Neural cell (in vitro differentiated cells): Measurements from ENCODE around the gene CSK. TPM values are rescaled to one million over a fixed set of nuclear protein-coding genes. Genes with fewer than 3 reads are reported as not detected.

ENCODE experiments used
- H2AFZ ChIP-seq: fragments of 200-600, 300-800 bp; sonication (generic), shearing (Covaris generic); 2 replicates; pipeline ENCODE4 v1.6.0; 2014; ENCODE audit warnings: low read depth, mild to moderate bottlenecking, antibody characterized with exemption, low read length, moderate library complexity
- H3F3A ChIP-seq: fragments of 200-600 bp; shearing (Covaris generic); 2 replicates; pipeline ENCODE4 v1.6.1; 2016; ENCODE audit warnings: mild to moderate bottlenecking, moderate library complexity, mixed read lengths, antibody characterized with exemption, low read length; ENCODE audit not compliant: insufficient read depth, poor library complexity, severe bottlenecking
- H3K27ac ChIP-seq: fragments of 200-600, 300-800 bp; sonication (generic), shearing (Covaris generic); 2 replicates; pipeline ENCODE4 v1.5.1; 2014; ENCODE audit warnings: mild to moderate bottlenecking, low read length, moderate library complexity
- H3K27me3 ChIP-seq: fragments of 300-800, 200-600 bp; sonication (generic), shearing (Covaris generic); 2 replicates; pipeline ENCODE4 v1.6.0; 2014; ENCODE audit warnings: mild to moderate bottlenecking, low read depth, low read length, moderate library complexity; ENCODE audit not compliant: insufficient read depth
- H3K36me3 ChIP-seq: fragments of 300-800, 200-600 bp; sonication (generic), shearing (Covaris generic); 2 replicates; pipeline ENCODE4 v1.5.1; 2014; ENCODE audit warnings: mild to moderate bottlenecking, antibody characterized with exemption, low read length, moderate library complexity; ENCODE audit not compliant: insufficient read depth
- H3K4me2 ChIP-seq: fragments of 300-800, 200-600 bp; sonication (generic), shearing (Covaris generic); 2 replicates; pipeline ENCODE4 v1.6.0; 2014; ENCODE audit warnings: mild to moderate bottlenecking, low read length
- H3K4me3 ChIP-seq: fragments of 300-800, 200-600 bp; sonication (generic), shearing (Covaris generic); 2 replicates; pipeline ENCODE4 v1.5.1; 2014; ENCODE audit warnings: mild to moderate bottlenecking, low read length, moderate library complexity
- H3K79me2 ChIP-seq: fragments of 200-600 bp; shearing (Covaris generic); replicated peaks from 2 replicates; pipeline ENCODE4 v1.6.0; 2014; ENCODE audit warnings: mild to moderate bottlenecking, low read length, moderate library complexity; ENCODE audit not compliant: insufficient read depth
- H3K9ac ChIP-seq: fragments of 300-800, 200-600 bp; sonication (generic), shearing (Covaris generic); 2 replicates; pipeline ENCODE4 v1.6.1; 2016; ENCODE audit warnings: mild to moderate bottlenecking, low read length, mixed read lengths
- H3K9me2 ChIP-seq: fragments of 200-600 bp; shearing (Covaris generic); 2 replicates; pipeline ENCODE4 v1.6.1; 2016; ENCODE audit warnings: mild to moderate bottlenecking, low read length, mixed read lengths; ENCODE audit not compliant: insufficient read depth
- H3K9me3 ChIP-seq: fragments of 200-600, 300-800 bp; sonication (generic), shearing (Covaris generic); 2 replicates; pipeline ENCODE4 v1.6.1; 2016; ENCODE audit warnings: mild to moderate bottlenecking, mixed run types, low read length, moderate library complexity, mixed read lengths
- H4K20me1 ChIP-seq: fragments of 200-600 bp; shearing (Covaris generic); 2 replicates; pipeline ENCODE4 v1.6.1; 2016; ENCODE audit warnings: mild to moderate bottlenecking, mixed run types; ENCODE audit not compliant: insufficient read depth
- CTCF ChIP-seq: fragments of 450-650 bp; IDR thresholded peaks from 2 replicates; pipeline ENCODE4 v1.5.1; 2014; ENCODE audit warnings: antibody characterized with exemption, mild to moderate bottlenecking, moderate library complexity; ENCODE audit not compliant: poor library complexity, severe bottlenecking
- EP300 ChIP-seq: fragments of 450-650 bp; conservative IDR thresholded peaks from 2 replicates; pipeline ENCODE4 v1.6.1; 2014; ENCODE audit warnings: antibody characterized with exemption, mild to moderate bottlenecking, moderate library complexity; ENCODE audit not compliant: poor library complexity, severe bottlenecking
- EZH2 ChIP-seq: fragments of 200-600, 300-800 bp; shearing (Covaris generic), sonication (generic); IDR thresholded peaks from 2 replicates; pipeline ENCODE4 v1.6.1; 2014; ENCODE audit warnings: antibody characterized with exemption, low read length, borderline replicate concordance, mild to moderate bottlenecking; ENCODE audit not compliant: insufficient read depth, poor library complexity, severe bottlenecking
- MXI1 ChIP-seq: fragments of 450-650 bp; conservative IDR thresholded peaks from 2 replicates; pipeline ENCODE4 v1.6.1; 2014; ENCODE audit warnings: antibody characterized with exemption, mild to moderate bottlenecking; ENCODE audit not compliant: poor library complexity, severe bottlenecking
- POLR2AphosphoS5 ChIP-seq: IDR thresholded peaks from 2 replicates; pipeline ENCODE4 v1.6.1; 2012
- RAD21 ChIP-seq: fragments of 450-650 bp; conservative IDR thresholded peaks from 2 replicates; pipeline ENCODE4 v1.6.1; 2014; ENCODE audit warnings: antibody characterized with exemption, mild to moderate bottlenecking, moderate library complexity
- SMC3 ChIP-seq: fragments of 450-650 bp; conservative IDR thresholded peaks from 2 replicates; pipeline ENCODE4 v1.6.1; 2014; ENCODE audit warnings: antibody characterized with exemption, mild to moderate bottlenecking, moderate library complexity; ENCODE audit not compliant: poor library complexity
- TAF1 ChIP-seq: IDR thresholded peaks from 2 replicates; pipeline ENCODE4 v1.6.1; 2012; ENCODE audit warnings: low read depth
- polyA plus RNA-seq: library from polyadenylated mRNA; depleted of rRNA; stranded (reverse); fragments of >200 nt; gene quantifications from 2 replicates; pipeline ENCODE4 v1.2.3, GENCODE V29; 2014
- TF ChIP-seq, protein P1 (sequence below): IDR thresholded peaks from 2 replicates; pipeline ENCODE4 v1.6.1; 2012; ENCODE audit warnings: borderline replicate concordance

The CSK gene
- polyA plus RNA-seq, 1 donor from 2014 or later, result 45.5 TPM

DNA sequence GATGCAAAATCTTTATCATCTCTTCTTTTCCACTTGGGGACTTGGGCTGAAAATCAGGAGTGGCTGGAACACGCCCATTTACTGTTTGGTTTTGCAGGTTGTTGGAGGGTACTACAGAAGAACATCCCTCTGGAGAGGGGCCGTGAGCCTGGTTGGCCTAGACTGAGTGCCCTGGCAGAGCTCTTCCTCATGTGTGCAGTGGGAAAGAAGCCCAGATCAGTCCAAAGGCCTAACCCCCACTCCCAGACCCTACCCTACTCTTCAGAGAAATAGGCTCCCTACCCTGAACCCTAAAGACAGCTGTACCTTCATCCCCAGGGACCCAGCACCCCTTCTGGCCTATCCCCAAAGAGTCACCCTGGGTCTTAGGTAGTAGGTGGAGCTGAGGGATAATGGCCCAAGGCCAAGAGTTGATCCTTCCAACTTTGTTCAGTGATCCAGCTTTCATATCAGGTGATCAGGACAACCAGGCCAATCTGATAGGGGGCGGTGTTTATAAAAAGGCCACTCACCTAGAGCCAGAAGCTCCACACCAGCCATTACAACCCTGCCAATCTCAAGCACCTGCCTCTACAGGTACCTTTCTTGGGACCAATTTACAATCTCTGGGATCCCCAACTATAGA lies 33.4 kb upstream of the CSK start, which contains the start of gene CYP1A2:
TSS of gene CYP1A2 (plus strand) at position 524 of the 625 bp plus-strand sequence. CDS start 894 bp downstream, outside the sequence.
- Histone ChIP-seq H3K9me2 (no peaks in the 10 kb centered on the region), H3K9ac (no peak within 1 kb of the TSS), H3K27ac (no peak within 1 kb of the TSS), H3K27me3 (peaks cover 4% of the 10 kb centered on the region), H2AFZ (no peak within 1 kb of the TSS), H3K79me2 (no peaks in the 10 kb centered on the region), H3K9me3 (no peaks in the 10 kb centered on the region), H4K20me1 (no peaks in the 10 kb centered on the region), H3K4me3 (no peak within 1 kb of the TSS), H3K36me3 (no peaks in the 10 kb centered on the region), H3F3A (no peaks in the 10 kb centered on the region), H3K4me2 (no peak within 1 kb of the TSS)
- TF ChIP-seq EP300 (no peak), RAD21 (no peak), TAF1 (no peak), EZH2 (no peak), POLR2AphosphoS5 (no peak), CTCF (no peak), MXI1 (no peak), SMC3 (no peak)
- TF ChIP-seq, protein P1, sequence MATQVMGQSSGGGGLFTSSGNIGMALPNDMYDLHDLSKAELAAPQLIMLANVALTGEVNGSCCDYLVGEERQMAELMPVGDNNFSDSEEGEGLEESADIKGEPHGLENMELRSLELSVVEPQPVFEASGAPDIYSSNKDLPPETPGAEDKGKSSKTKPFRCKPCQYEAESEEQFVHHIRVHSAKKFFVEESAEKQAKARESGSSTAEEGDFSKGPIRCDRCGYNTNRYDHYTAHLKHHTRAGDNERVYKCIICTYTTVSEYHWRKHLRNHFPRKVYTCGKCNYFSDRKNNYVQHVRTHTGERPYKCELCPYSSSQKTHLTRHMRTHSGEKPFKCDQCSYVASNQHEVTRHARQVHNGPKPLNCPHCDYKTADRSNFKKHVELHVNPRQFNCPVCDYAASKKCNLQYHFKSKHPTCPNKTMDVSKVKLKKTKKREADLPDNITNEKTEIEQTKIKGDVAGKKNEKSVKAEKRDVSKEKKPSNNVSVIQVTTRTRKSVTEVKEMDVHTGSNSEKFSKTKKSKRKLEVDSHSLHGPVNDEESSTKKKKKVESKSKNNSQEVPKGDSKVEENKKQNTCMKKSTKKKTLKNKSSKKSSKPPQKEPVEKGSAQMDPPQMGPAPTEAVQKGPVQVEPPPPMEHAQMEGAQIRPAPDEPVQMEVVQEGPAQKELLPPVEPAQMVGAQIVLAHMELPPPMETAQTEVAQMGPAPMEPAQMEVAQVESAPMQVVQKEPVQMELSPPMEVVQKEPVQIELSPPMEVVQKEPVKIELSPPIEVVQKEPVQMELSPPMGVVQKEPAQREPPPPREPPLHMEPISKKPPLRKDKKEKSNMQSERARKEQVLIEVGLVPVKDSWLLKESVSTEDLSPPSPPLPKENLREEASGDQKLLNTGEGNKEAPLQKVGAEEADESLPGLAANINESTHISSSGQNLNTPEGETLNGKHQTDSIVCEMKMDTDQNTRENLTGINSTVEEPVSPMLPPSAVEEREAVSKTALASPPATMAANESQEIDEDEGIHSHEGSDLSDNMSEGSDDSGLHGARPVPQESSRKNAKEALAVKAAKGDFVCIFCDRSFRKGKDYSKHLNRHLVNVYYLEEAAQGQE, result no peak

DNA sequence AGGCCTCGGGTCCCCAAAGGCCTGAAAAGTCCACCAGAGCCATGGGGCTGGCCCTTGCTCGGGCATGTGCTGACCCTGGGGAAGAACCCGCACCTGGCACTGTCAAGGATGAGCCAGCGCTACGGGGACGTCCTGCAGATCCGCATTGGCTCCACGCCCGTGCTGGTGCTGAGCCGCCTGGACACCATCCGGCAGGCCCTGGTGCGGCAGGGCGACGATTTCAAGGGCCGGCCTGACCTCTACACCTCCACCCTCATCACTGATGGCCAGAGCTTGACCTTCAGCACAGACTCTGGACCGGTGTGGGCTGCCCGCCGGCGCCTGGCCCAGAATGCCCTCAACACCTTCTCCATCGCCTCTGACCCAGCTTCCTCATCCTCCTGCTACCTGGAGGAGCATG lies 32.0 kb upstream of the CSK start:
- TF ChIP-seq RAD21 (no peak), TAF1 (no peak)
- no peaks in the 10 kb centered on the region for H3K9me2 ChIP-seq

More for the DNA sequence above, 32.0 kb upstream of the CSK start:
- Histone ChIP-seq H2AFZ (no peak overlapping the region), H3K79me2 (no peaks in the 10 kb centered on the region), H4K20me1 (no peaks in the 10 kb centered on the region), H3K27ac (no peak overlapping the region), H3K4me3 (no peak overlapping the region), H3K9ac (no peak overlapping the region), H3K4me2 (no peak overlapping the region), H3K9me3 (no peaks in the 10 kb centered on the region), H3K36me3 (no peaks in the 10 kb centered on the region), H3F3A (no peaks in the 10 kb centered on the region), H3K27me3 (peaks cover 4% of the 10 kb centered on the region)
